Measurements from ENCODE around the gene DRD2.
"Not testable (repeated sequence)": the region's sequence is repeated elsewhere in the genome, so short reads cannot be mapped to it uniquely, and the experiment has no call there.

The DRD2 gene

GRCh38 chr11:113475160-113475761 is at the start of gene DRD2:
DRD2 (minus strand) TSS chr11:113475398; CDS start chr11:113424651, 50,747 bp downstream.
- no peak for DNase-seq

DNA sequence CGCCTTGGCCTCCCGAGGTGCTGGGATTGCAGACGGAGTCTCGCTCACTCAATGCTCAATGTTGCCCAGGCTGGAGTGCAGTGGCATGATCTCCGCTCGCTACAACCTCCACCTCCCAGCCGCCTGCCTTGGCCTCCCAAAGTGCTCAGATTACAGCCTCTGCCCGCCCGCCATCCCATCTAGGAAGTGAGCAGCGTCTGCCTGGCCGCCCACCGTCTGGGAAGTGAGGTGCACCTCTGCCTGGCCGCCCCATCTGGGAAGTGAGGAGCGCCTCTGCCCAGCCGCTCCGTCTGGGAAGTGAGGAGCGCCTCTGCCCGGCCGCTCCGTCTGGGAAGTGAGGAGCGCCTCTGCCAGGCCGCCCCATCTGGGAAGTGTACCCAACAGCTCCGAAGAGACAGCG is 48.7 kb upstream of the DRD2 start:
- DNase-seq: not testable (repeated sequence)

- no peak for DNase-seq
Observed at GRCh38 chr11:113521737-113522517, 46.7 kb upstream of the DRD2 start.

- no peak for DNase-seq
Observed at GRCh38 chr11:113519989-113520613, 44.9 kb upstream of the DRD2 start.

GRCh38 chr11:113518716-113519495 is 43.7 kb upstream of the DRD2 start:
- DNase-seq: no peak

DNA sequence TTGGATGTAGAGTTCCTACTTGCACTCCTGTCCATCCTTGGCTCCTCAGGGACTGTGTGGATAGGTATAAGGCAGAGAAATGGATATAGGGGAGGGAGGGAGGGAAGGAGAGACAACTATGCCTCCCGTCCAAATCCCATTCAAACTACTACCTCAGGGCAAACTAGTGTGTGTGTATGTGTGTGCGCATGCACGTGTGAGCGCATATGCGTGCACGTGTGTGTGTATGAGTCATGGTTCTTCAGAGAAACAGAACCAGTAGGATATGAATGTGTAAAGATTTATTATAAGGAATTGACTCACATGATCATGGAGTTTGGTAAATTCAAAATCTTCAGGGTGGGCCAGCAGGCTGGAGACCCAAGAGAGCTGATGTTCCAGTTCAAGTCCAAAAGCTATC is 42.2 kb upstream of the DRD2 start:
- DNase-seq: no peak

- DNase-seq: no peak
Observed at GRCh38 chr11:113514856-113515255, 39.7 kb upstream of the DRD2 start.

GRCh38 chr11:113507341-113507740 is 32.1 kb upstream of the DRD2 start:
- no peak for DNase-seq

GRCh38 chr11:113506893-113507292 is 31.7 kb upstream of the DRD2 start:
- no peak for DNase-seq

DNA sequence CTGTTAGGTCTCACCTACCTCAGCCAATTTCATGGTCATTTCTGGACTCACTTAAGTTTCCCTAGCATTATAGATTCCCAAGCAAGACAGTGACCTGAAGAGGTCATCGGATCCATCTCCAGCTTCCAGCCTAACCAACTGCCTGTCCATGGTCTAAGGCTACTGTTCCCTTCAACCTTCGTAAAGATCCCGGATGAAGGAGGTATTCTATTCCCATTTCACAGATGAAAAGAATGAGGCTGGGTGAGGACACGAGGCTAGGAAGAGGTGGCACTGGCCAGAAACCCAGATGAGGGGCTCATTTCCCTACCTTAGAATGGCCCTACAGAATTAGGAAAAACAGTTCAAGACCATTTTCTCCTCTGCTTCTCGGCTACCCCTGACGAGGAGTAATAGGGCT is 31.3 kb upstream of the DRD2 start:
- DNase-seq: no peak

DNA sequence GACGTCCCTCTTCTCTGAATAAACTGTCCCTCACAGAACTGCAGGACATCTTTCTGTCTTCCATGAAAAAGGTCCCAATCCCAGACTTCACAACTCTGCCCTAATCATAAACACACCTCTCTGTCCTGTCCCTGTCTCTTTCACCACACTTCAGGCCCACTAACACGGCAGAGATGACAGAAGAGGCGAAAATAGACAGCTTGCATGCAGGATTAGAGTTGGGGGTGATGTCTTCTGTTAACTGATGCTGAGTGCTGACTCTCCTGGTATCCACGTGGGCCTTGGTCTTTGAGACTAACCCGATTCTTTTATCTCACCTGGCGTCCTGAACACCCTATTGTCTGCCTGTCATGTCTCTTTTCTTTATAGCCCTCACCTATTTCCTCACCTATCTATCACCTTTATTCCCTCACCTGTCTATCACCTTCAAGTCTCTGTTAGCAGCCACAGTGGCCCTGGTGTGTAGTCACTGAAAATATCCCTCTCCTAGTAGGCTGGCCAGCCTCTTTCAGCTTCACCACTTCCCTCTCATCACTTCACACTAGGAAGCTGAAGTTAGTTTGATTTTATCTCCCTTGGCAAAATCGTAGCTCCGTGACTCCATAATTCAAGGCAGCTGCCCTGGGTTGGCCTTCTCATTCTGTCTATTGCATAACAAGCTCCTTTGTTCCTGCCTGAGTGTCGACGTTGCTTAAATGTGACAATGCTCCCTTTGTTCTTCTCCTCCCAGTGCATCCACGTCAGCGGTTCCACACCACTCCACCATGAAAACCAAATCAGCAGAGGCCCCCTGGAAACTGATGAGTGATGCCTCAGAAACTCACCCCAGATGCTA is 30.6 kb upstream of the DRD2 start:
- DNase-seq: no peak

DNA sequence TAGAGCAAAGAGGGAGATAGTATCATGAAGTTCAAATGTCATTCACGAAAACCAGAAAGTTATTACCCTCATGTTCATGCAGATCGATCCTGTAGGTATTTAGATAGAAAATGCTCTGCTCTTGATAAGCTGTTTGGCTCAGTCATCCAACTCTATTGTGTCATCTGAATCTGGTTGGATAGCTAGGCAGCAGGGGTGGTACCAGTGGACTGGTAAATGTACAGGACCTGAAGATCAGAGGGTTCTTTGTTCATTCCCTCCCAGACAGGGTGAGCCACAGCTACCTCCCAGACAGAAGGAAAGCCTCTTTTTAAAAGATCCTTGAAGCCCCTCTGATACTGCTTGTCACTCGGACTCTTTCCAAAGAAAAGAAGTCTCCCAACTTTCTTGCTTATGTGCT is 29.8 kb upstream of the DRD2 start:
- no peak for DNase-seq

DNA sequence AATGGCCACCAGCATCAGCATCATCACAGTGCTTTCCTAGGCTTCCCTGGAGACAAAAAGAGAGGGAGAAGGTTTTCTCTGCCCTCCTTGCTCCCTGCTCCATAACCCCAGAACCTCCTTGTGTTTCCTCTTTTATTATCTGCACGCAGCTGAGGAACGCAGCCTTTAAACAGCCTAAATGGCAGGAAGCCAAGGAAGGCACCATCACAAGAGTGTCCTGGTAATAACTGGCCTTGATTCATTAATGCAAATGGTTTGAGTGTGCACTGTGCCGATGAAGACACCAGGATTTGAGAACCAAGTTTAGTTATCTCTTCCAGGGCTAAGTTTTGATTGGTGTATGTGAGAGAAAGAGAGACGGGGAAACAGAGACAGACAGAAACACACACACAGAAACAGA is 29.4 kb upstream of the DRD2 start:
- no peak for DNase-seq

- DNase-seq: no peak
Observed at GRCh38 chr11:113504071-113504470, 28.9 kb upstream of the DRD2 start.

DNA sequence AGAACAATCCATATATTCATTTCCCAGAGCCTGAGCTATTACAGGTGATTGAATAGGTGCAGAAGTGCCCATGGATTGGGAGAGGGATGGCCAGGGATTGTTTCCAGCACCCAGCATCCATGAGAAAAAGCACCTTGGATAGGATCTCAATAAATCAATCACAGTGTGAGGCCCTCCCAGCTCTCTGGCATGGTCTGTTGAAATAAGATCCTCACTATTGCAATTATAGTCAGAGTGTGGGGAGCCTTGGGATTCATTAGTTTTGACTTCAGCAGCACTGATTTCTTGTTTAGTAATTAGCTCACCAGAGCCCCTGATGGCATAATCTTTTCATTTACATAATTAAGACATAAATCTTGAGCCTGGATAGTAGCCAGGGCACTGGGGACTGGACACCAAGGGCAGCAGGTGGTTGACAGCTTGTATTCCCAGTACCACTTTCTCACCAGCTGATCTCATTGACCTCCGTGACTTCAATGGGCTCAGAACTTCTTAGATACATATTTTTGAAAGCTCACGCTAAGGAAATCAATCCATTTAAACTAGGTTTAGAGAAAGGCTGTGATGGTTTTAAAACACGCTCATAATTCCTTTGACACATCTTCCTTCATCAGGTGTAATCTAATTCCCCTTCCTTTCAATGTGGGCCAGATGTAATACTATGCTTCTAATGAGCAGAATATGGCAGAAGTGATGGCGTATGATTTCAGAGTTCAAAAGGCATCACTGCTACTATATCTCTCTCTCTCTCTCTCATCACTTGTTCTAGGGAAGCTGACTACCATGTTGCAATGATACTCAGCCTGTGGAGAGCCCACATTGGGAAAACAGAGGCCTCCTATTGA is 22.1 kb upstream of the DRD2 start:
- DNase-seq: no peak

DNA sequence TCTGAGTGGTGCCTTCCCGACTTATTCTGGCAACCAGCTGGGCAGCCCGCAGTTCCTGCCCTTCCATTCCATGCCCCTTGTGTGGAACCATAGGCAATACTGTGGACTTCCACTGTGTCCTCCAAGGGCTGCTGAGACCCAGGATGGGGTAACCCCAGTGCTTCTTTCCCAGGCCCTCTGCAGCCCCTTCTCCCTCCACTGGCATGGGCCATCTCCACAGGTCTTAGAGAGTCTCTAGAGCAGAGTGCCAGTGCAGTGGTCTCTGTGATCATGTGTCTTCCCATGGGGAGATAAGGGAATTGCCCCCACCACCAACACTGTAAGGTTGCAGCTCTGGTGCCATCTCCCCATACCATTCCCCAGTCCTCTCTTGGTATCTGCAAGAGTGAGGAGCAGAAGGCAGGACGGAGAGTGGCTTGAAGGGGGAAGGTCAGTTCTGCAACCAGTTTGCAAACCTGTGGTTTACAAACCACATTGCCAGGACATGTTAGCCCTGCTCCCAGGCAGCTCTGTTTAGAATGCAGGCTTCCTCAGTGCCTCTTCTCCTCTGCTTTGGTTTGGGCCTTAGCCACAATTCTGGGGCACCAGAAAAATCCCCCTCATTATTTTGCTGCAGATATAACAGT is 20.9 kb upstream of the DRD2 start:
- DNase-seq: no peak

DNA sequence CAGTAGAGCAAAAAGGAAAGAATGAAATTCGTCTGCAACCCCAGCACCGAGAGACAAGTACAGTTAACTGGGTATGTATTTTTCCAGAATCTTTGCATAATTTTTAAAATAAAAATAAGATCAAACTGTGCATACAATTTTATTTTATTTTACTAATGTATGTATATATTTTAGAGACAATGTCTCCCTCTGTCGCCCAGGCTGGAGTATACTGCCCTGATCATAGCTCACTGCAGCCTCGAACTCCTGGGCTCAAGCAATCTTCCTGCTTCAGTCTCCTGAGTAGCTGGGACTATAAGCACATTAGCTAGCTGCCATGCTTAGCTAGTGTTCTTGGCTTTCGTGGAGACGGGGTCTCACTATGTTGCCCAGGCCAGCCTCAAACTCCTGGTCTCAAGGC is 18.8 kb upstream of the DRD2 start:
- no peak for DNase-seq

GRCh38 chr11:113493206-113493605 is 18.0 kb upstream of the DRD2 start:
- DNase-seq: no peak

GRCh38 chr11:113488931-113489351 is 13.7 kb upstream of the DRD2 start:
- no peak for DNase-seq

- DNase-seq: no peak
Observed at GRCh38 chr11:113487622-113488021, 12.4 kb upstream of the DRD2 start.

DNA sequence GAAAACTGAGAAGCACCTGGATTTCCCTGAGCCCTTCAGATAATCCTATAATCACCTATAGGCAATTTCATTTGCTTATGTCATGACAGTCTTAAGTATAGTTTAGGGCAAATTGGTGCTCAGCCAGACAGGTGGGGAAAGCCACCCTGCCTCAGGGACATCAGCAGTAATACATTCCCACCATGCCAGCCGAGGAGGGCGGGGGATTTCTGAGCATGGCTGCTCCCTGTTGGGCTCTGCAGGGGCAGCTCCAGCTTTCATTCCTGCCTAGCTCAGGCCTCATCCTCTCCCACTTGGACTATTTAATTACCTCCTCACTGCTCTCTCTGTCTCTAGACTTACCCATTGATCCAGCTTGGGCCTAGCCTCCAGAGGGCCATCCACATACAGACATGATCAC is 9.0 kb upstream of the DRD2 start:
- DNase-seq: no peak
